Ascending aorta (tissue), 2 donors: ENCODE data around the gene PLCG2. TPM values are rescaled to one million over a fixed set of nuclear protein-coding genes. Genes with fewer than 3 reads are reported as not detected.
"Not testable (repeated sequence)": the region's sequence is repeated elsewhere in the genome, so short reads cannot be mapped to it uniquely, and the experiment has no call there.

Source experiments
- DNase-seq, 2 donors: peaks; one replicate each; pipeline ENCODE4 v3.0.0-alpha.2; 2019; ENCODE audit warnings: low spot score in 2 of 2
- H3K27ac ChIP-seq, 2 donors: fragments of 200-600 bp; sonication (generic); one replicate each; pipeline ENCODE4 v1.5.1; 2016 to 2017; ENCODE audit warnings: mild to moderate bottlenecking in 1 of 2
- H3K27me3 ChIP-seq: fragments of 200-600 bp; sonication (generic); one replicate; pipeline ENCODE4 v1.5.1; 2017
- H3K36me3 ChIP-seq, 2 donors: fragments of 200-600 bp; sonication (generic); one replicate each; pipeline ENCODE4 v1.5.1; 2016
- H3K4me1 ChIP-seq, 2 donors: fragments of 200-600 bp; sonication (generic); one replicate each; pipeline ENCODE4 v1.5.1; 2016 to 2017; ENCODE audit warnings: mild to moderate bottlenecking in 1 of 2
- H3K4me3 ChIP-seq, 2 donors: fragments of 200-600 bp; sonication (generic); one replicate each; pipeline ENCODE4 v1.5.1; 2016 to 2017; ENCODE audit warnings: mild to moderate bottlenecking in 1 of 2
- H3K9me3 ChIP-seq, 2 donors: fragments of 200-600 bp; sonication (generic); one replicate each; pipeline ENCODE4 v1.5.1; 2016
- intact Hi-C: fragments of 100-400 bp; cut with DNase I; formaldehyde crosslinking; loops from one replicate; pipeline ENCODE4 v1.15.1; 2023
- total RNA-seq: library from RNA; depleted of rRNA; stranded (reverse); fragments of >200 nt; gene quantifications from one replicate; pipeline ENCODE4 v1.1.0, GENCODE V29; 2016
- TF ChIP-seq, protein P1 (sequence below), 3 experiments: fragments of 200-600 bp in 2 of 3; fragments of 450-650 bp in 1 of 3; sonication (generic) in 2 of 3; IDR thresholded peaks; one replicate each; pipeline ENCODE4 v1.5.1; 2016 to 2019; ENCODE audit warnings: antibody characterized with exemption in 3 of 3, mild to moderate bottlenecking in 1 of 3, moderate library complexity in 1 of 3

PLCG2 gene
- total RNA-seq, 1 donor from 2014 or later, result 34.2 TPM

GRCh38 chr16:81928271-81928918 is 149.3 kb downstream of the PLCG2 start:
- TF ChIP-seq, protein P1, sequence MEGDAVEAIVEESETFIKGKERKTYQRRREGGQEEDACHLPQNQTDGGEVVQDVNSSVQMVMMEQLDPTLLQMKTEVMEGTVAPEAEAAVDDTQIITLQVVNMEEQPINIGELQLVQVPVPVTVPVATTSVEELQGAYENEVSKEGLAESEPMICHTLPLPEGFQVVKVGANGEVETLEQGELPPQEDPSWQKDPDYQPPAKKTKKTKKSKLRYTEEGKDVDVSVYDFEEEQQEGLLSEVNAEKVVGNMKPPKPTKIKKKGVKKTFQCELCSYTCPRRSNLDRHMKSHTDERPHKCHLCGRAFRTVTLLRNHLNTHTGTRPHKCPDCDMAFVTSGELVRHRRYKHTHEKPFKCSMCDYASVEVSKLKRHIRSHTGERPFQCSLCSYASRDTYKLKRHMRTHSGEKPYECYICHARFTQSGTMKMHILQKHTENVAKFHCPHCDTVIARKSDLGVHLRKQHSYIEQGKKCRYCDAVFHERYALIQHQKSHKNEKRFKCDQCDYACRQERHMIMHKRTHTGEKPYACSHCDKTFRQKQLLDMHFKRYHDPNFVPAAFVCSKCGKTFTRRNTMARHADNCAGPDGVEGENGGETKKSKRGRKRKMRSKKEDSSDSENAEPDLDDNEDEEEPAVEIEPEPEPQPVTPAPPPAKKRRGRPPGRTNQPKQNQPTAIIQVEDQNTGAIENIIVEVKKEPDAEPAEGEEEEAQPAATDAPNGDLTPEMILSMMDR (IDR thresholded peaks at IDR 0.05), result no peak
- H3K27me3 ChIP-seq, result no peaks in the 10 kb centered on the region
- H3K4me1 ChIP-seq, result no peaks in the 10 kb centered on the region
- intact Hi-C loops, result no loop called here
- H3K36me3 ChIP-seq, result no peaks in the 10 kb centered on the region
- DNase-seq, result no peak
- no peak overlapping the region for H3K4me3 ChIP-seq
- no peaks in the 10 kb centered on the region for H3K9me3 ChIP-seq
- no peak overlapping the region for H3K27ac ChIP-seq

DNA sequence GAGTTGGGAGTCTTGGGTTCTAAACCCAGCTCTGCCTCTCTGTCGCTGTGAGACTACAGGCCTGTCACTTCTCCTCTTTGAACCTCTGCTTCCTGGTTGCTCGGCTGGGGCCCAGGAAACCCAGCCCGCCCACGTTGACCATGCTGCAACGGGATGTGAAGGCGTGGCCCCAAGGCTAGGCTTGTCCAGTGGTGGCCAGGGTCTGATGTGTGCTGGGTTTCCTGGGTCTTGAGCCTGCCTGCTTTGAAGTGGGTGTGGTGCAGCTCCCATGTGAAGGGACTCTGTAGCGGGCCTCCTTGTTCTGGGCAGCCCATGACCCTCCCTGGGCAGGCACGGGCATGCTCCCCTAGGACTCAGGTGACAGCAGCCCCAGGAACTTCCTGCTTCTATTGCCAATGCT is 149.9 kb downstream of the PLCG2 start:
- Histone ChIP-seq H3K4me3 (no peak overlapping the region), H3K4me1 (no peaks in the 10 kb centered on the region), H3K36me3 (no peaks in the 10 kb centered on the region), H3K27ac (no peak overlapping the region), H3K9me3 (no peaks in the 10 kb centered on the region), H3K27me3 (no peaks in the 10 kb centered on the region)
- no peak for DNase-seq
- intact Hi-C loops, result no loop called here
- TF ChIP-seq, protein P1 (IDR thresholded peaks at IDR 0.05), result no peak

DNA sequence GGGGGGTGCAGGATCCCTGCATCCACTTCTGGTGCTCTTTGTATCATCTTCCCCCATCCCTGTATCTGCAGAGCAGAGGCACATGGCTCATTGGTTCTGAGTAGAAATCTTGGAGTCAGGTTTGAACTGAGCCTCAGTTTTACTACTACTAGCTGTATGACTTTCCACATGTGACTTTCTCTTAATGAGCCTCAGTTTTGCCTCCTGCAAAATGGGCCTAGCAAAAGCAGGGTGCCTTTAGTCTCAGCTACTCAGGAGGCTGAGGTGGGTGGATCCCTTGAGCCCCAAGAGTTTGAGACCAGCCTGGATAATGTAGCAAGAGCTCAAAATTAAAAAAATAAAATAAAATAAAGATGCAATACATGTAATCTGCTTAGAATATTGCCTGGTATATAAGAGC is 150.8 kb downstream of the PLCG2 start:
- DNase-seq, result no peak
- Histone ChIP-seq H3K27me3 (no peaks in the 10 kb centered on the region), H3K4me3 (no peak overlapping the region), H3K4me1 (no peaks in the 10 kb centered on the region), H3K27ac (no peak overlapping the region), H3K36me3 (no peaks in the 10 kb centered on the region), H3K9me3 (no peaks in the 10 kb centered on the region)
- intact Hi-C loops, result no loop called here
- TF ChIP-seq, protein P1 (IDR thresholded peaks at IDR 0.05), result no peak

DNA sequence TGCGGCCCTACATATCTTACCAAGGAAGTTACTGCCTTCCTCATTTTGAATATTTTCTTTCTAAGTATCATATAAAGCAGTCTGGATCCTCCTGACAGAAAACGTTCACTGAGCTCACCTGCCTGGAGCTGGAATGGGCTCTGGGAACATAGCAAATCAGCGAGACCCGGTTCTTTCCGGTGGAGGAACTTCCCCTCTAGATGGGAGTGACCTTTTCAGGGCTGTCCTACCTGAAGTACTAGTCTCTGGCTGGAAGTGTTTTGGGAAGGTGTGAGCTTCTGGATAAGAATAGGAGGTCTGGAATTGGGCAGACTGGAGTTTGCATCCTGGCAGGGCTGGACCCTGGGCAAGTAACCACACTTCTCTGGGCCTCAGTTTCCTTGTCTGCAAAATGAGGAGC is 152.8 kb downstream of the PLCG2 start:
- TF ChIP-seq, protein P1 (IDR thresholded peaks at IDR 0.05), result no peak

GRCh38 chr16:81932668-81933067 is 153.6 kb downstream of the PLCG2 start:
- Histone ChIP-seq H3K27ac (no peak overlapping the region), H3K9me3 (no peaks in the 10 kb centered on the region), H3K4me1 (no peaks in the 10 kb centered on the region), H3K27me3 (no peaks in the 10 kb centered on the region), H3K36me3 (no peaks in the 10 kb centered on the region), H3K4me3 (no peak overlapping the region)
- intact Hi-C loops, result no loop called here
- no peak for DNase-seq
- TF ChIP-seq, protein P1 (IDR thresholded peaks at IDR 0.05), result no peak

More for the DNA sequence above, 152.8 kb downstream of the PLCG2 start:
- Histone ChIP-seq H3K9me3 (no peaks in the 10 kb centered on the region), H3K4me1 (no peaks in the 10 kb centered on the region), H3K4me3 (no peak overlapping the region), H3K36me3 (no peaks in the 10 kb centered on the region), H3K27me3 (no peaks in the 10 kb centered on the region), H3K27ac (no peak overlapping the region)
- DNase-seq, result no peak
- intact Hi-C loops, result no loop called here

DNA sequence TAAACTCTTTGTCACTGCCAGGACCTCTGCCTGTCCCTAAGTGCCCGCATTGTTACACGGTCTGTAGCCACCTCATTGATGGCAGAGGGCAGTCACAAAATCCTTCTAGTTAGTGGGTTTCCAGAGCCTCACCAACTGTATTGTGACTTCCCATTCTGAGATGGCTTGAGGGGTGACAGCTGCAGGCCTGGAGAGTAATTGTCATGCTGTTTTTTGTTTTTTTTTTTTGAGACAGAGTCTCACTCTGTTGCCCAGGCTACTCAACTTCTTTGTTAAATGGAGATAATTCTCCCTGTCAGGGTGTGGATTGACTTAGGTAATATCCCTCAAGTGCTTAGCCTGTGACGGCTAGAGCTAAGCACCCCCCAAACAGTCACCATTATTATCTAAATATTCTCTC is 154.3 kb downstream of the PLCG2 start:
- intact Hi-C loops, result no loop called here
- H3K27me3 ChIP-seq, result no peaks in the 10 kb centered on the region
- DNase-seq, result no peak
- no peak overlapping the region for H3K4me3 ChIP-seq
- no peak overlapping the region for H3K27ac ChIP-seq
- no peaks in the 10 kb centered on the region for H3K9me3 ChIP-seq
- TF ChIP-seq, protein P1 (IDR thresholded peaks at IDR 0.05), result no peak
- no peaks in the 10 kb centered on the region for H3K36me3 ChIP-seq
- no peaks in the 10 kb centered on the region for H3K4me1 ChIP-seq

- H3K4me3 ChIP-seq, H3K9me3 ChIP-seq, H3K27me3 ChIP-seq, H3K36me3 ChIP-seq, H3K27ac ChIP-seq, DNase-seq, H3K4me1 ChIP-seq, intact Hi-C loops: not testable (repeated sequence)
Observed at GRCh38 chr16:81934711-81935110, 155.6 kb downstream of the PLCG2 start.
